Measurements from ENCODE around the gene MNAT1. TPM values are rescaled to one million over a fixed set of nuclear protein-coding genes. Genes with fewer than 3 reads are reported as not detected.

The MNAT1 gene
- polyA plus RNA-seq, 1 of the 3 experiments (the other 2 are of a cell fraction) = 38.9 TPM

DNA sequence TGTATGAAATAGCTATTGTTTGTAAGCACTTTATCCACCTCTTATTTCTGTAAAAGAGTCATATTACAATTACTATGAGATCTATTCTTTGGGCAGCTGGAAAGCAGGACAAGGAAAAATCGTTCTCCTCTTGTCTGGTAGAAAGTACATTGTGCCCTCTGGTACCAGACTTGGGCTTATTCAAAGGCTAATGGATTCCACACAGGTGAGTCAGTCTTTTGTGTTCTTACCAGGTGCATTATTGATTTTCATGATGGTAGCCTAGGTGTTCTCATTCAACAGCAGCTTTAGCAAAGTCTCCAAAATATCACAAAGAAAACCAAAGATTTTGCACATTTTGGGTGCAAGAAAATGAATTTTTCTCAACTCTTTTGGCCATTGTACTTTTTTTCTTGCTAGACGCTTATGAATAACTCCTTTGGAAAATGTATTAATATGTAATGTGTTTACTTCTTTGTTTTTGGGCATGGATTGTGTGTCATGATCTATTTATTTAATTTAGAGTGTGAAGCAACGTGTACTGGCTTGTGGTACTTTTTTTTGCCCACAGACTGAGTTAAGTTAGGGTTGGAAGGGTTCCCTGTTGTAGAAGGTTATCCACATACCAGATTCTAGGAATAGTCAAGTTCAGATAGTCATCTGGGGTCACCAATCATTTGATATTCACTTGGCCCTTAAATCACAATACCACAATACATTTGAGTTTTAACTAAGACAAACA, 26.2 kb downstream of the MNAT1 start:
- Histone ChIP-seq H3K27me3 (ENCODE audit: insufficient read depth) (no peaks in the 10 kb centered on the region), H3F3A (replicated peaks; ENCODE audit: insufficient read depth) (peaks cover 17% of the 10 kb centered on the region), H3K79me2 (ENCODE audit: insufficient read depth) (peaks cover 89% of the 10 kb centered on the region), H3K36me3 (replicated peaks in 1 of 2; ENCODE audit: control insufficient read depth in 1 of 2, insufficient read depth in 2 of 2, low read length in 1 of 2) (no peaks in the 10 kb centered on the region), H3K4me3 (ENCODE audit: low read depth in 2 of 2, low read length in 1 of 2) (no peak overlapping the region), H2AFZ (ENCODE audit: low read depth) (no peak overlapping the region), H3K27ac (ENCODE audit: low read depth in 2 of 2, low read length in 1 of 2) (no peak overlapping the region), H3K9ac (no peak overlapping the region), H4K20me1 (ENCODE audit: insufficient read depth) (peaks cover 8% of the 10 kb centered on the region; the same call in 1 of the 2 replicates), H3K9me2 (no peaks in the 10 kb centered on the region), H3K4me1 (ENCODE audit: control insufficient read depth in 1 of 2, insufficient read depth in 2 of 2, low read depth in 1 of 2, low read length in 1 of 2) (peaks cover 0 to 31% of the 10 kb centered on the region in 2 experiments; a peak in 3 of 4 replicates), H3K9me3 (no peaks in the 10 kb centered on the region), H3K4me2 (no peak overlapping the region)
- 94% methylated on average over 3 of the region's 3 CpGs for WGBS (ENCODE audit: low lambda C conversion rate)
- ChIA-PET CTCF (no interaction called here), POLR2A (no interaction called here)
- no peak for TF ChIP-seq NFIC (IDR thresholded peaks at IDR 0.05; ENCODE audit: borderline replicate concordance)
- TF ChIP-seq, protein P1, sequence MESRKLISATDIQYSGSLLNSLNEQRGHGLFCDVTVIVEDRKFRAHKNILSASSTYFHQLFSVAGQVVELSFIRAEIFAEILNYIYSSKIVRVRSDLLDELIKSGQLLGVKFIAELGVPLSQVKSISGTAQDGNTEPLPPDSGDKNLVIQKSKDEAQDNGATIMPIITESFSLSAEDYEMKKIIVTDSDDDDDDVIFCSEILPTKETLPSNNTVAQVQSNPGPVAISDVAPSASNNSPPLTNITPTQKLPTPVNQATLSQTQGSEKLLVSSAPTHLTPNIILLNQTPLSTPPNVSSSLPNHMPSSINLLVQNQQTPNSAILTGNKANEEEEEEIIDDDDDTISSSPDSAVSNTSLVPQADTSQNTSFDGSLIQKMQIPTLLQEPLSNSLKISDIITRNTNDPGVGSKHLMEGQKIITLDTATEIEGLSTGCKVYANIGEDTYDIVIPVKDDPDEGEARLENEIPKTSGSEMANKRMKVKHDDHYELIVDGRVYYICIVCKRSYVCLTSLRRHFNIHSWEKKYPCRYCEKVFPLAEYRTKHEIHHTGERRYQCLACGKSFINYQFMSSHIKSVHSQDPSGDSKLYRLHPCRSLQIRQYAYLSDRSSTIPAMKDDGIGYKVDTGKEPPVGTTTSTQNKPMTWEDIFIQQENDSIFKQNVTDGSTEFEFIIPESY (IDR thresholded peaks at IDR 0.05; ENCODE audit: borderline replicate concordance, low read depth) = no peak
- TF ChIP-seq, protein P2, sequence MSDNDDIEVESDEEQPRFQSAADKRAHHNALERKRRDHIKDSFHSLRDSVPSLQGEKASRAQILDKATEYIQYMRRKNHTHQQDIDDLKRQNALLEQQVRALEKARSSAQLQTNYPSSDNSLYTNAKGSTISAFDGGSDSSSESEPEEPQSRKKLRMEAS (IDR thresholded peaks at IDR 0.05; ENCODE audit: low read depth) = no peak
- TF ChIP-seq MXI1 (IDR thresholded peaks at IDR 0.05; ENCODE audit: low read depth, low read length) = no peak
- TF ChIP-seq POLR2AphosphoS5 (IDR thresholded peaks at IDR 0.05; ENCODE audit: low read depth, low read length) = no peak
- TF ChIP-seq, protein P3, sequence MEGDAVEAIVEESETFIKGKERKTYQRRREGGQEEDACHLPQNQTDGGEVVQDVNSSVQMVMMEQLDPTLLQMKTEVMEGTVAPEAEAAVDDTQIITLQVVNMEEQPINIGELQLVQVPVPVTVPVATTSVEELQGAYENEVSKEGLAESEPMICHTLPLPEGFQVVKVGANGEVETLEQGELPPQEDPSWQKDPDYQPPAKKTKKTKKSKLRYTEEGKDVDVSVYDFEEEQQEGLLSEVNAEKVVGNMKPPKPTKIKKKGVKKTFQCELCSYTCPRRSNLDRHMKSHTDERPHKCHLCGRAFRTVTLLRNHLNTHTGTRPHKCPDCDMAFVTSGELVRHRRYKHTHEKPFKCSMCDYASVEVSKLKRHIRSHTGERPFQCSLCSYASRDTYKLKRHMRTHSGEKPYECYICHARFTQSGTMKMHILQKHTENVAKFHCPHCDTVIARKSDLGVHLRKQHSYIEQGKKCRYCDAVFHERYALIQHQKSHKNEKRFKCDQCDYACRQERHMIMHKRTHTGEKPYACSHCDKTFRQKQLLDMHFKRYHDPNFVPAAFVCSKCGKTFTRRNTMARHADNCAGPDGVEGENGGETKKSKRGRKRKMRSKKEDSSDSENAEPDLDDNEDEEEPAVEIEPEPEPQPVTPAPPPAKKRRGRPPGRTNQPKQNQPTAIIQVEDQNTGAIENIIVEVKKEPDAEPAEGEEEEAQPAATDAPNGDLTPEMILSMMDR (IDR thresholded peaks at IDR 0.05) = no peak
- TF ChIP-seq, protein P4, sequence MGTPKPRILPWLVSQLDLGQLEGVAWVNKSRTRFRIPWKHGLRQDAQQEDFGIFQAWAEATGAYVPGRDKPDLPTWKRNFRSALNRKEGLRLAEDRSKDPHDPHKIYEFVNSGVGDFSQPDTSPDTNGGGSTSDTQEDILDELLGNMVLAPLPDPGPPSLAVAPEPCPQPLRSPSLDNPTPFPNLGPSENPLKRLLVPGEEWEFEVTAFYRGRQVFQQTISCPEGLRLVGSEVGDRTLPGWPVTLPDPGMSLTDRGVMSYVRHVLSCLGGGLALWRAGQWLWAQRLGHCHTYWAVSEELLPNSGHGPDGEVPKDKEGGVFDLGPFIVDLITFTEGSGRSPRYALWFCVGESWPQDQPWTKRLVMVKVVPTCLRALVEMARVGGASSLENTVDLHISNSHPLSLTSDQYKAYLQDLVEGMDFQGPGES (IDR thresholded peaks at IDR 0.05; ENCODE audit: low read depth, low read length) = no peak
- TF ChIP-seq TEAD4 (IDR thresholded peaks at IDR 0.05; ENCODE audit: borderline replicate concordance, insufficient read depth) = no peak
- no peak for TF ChIP-seq CHD2 (IDR thresholded peaks at IDR 0.05; ENCODE audit: low read length, partially characterized antibody)
- no peak for TF ChIP-seq MEF2A (IDR thresholded peaks at IDR 0.05; ENCODE audit: borderline replicate concordance, low read depth)
- TF ChIP-seq, protein P5, sequence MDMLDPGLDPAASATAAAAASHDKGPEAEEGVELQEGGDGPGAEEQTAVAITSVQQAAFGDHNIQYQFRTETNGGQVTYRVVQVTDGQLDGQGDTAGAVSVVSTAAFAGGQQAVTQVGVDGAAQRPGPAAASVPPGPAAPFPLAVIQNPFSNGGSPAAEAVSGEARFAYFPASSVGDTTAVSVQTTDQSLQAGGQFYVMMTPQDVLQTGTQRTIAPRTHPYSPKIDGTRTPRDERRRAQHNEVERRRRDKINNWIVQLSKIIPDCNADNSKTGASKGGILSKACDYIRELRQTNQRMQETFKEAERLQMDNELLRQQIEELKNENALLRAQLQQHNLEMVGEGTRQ (IDR thresholded peaks at IDR 0.05; ENCODE audit: borderline replicate concordance, low read depth, low read length) = no peak
- TF ChIP-seq SIN3A (IDR thresholded peaks at IDR 0.05; ENCODE audit: borderline replicate concordance, low read depth, low read length) = no peak
- no peak for DNase-seq
